ENCODE results near the gene SMIM3. TPM values are rescaled to one million over a fixed set of nuclear protein-coding genes. Genes with fewer than 3 reads are reported as not detected.

The SMIM3 gene
- total RNA-seq, 2 experiments from 2014 or later, result not detected

GRCh38 chr5:150762211-150762610 lies 16.3 kb upstream of the SMIM3 start:
- TF ChIP-seq CTCF (conservative IDR thresholded peaks at IDR 0.05; ENCODE audit: low read length), result no peak
- TF ChIP-seq EZH2phosphoT487 (IDR thresholded peaks at IDR 0.05; ENCODE audit: borderline replicate concordance, low read depth, low read length), result no peak
- H4K20me1 ChIP-seq (ENCODE audit: insufficient read depth, low read length), result no peaks in the 10 kb centered on the region
- BruUV-seq (replicated peaks), result no TSS peak
- intact Hi-C loops (cut with micrococcal nuclease; ENCODE audit: unreplicated experiment), result no loop called here
- H3K9me2 ChIP-seq (ENCODE audit: insufficient read depth, low read length), result no peaks in the 10 kb centered on the region
- H3K9me3 ChIP-seq (ENCODE audit: low read length), result no peaks in the 10 kb centered on the region
- peaks cover 8% of the 10 kb centered on the region for H3K4me1 ChIP-seq (ENCODE audit: insufficient read depth, low read length, poor library complexity, severe bottlenecking)
- no peaks in the 10 kb centered on the region for H3K36me3 ChIP-seq (ENCODE audit: insufficient read depth, low read length)
- peaks cover 9% of the 10 kb centered on the region; the same call in 1 of the 2 replicates for H3K79me2 ChIP-seq (ENCODE audit: insufficient read depth, low read depth, low read length)
- H3K27ac ChIP-seq (ENCODE audit: low read depth, low read length, poor library complexity, severe bottlenecking), result no peak overlapping the region
- CTCF ChIA-PET (ENCODE audit: unreplicated experiment), result interaction anchor here (0.6 kb wide), 1 partner anchor 715 kb away, joined by 7 read pairs; no protein-coding TSS in a partner anchor
- H3K4me3 ChIP-seq (ENCODE audit: low read depth, low read length, poor library complexity, severe bottlenecking), result no peak overlapping the region
- POLR2A ChIA-PET, result interaction anchor here (0.6 kb wide), 1 partner anchor 101 kb away, joined by 3 read pairs; no protein-coding TSS in a partner anchor
- DNase-seq (ENCODE audit: low spot score), result no peak
- no peak overlapping the region for H2AFZ ChIP-seq (ENCODE audit: low read length)
- no peak overlapping the region for H3K4me2 ChIP-seq (ENCODE audit: low read length)

- DNase-seq (ENCODE audit: low spot score), result no peak
- ChIA-PET CTCF (ENCODE audit: unreplicated experiment) (no interaction called here), POLR2A (interaction anchor here (0.7 kb wide), 2 partner anchors 57 to 373 kb away, joined by 3 read pairs; no protein-coding TSS in a partner anchor)
Measured at GRCh38 chr5:150763023-150763769, 15.4 kb upstream of the SMIM3 start.

More at GRCh38 chr5:150763023-150763769, 15.4 kb upstream of the SMIM3 start:
- Histone ChIP-seq H3K4me2 (ENCODE audit: low read length) (no peak overlapping the region), H3K9me3 (ENCODE audit: low read length) (no peaks in the 10 kb centered on the region), H3K79me2 (ENCODE audit: insufficient read depth, low read depth, low read length) (no peaks in the 10 kb centered on the region), H3K27ac (ENCODE audit: low read depth, low read length, poor library complexity, severe bottlenecking) (no peak overlapping the region), H3K9me2 (ENCODE audit: insufficient read depth, low read length) (no peaks in the 10 kb centered on the region), H3K36me3 (ENCODE audit: insufficient read depth, low read length) (no peaks in the 10 kb centered on the region), H4K20me1 (ENCODE audit: insufficient read depth, low read length) (no peaks in the 10 kb centered on the region), H2AFZ (ENCODE audit: low read length) (no peak overlapping the region), H3K4me1 (ENCODE audit: insufficient read depth, low read length, poor library complexity, severe bottlenecking) (peaks cover 4% of the 10 kb centered on the region), H3K4me3 (ENCODE audit: low read depth, low read length, poor library complexity, severe bottlenecking) (no peak overlapping the region)
- no TSS peak for BruUV-seq (replicated peaks)
- TF ChIP-seq CTCF (conservative IDR thresholded peaks at IDR 0.05; ENCODE audit: low read length) (no peak), EZH2phosphoT487 (IDR thresholded peaks at IDR 0.05; ENCODE audit: borderline replicate concordance, low read depth, low read length) (no peak)
- intact Hi-C loops (cut with micrococcal nuclease; ENCODE audit: unreplicated experiment), result no loop called here

Data from OCI-LY7 (cell line).